CD4-positive, alpha-beta T cell treated with Interleukin-4 for 1 hour (primary cell): ENCODE results near the gene PPP1R3F.
"Not testable (repeated sequence)": the region's sequence is repeated elsewhere in the genome, so short reads cannot be mapped to it uniquely, and the experiment has no call there.

Source experiments
- DNase-seq, 2 donors: peaks; one replicate each; pipeline ENCODE4 v3.0.0-alpha.2; 2020 to 2022

The PPP1R3F gene

GRCh38 chrX:49276207-49276606, 6.6 kb downstream of the PPP1R3F start:
- DNase-seq: no peak

- DNase-seq: no peak
Observed at GRCh38 chrX:49276671-49277534, 7.3 kb downstream of the PPP1R3F start.

- DNase-seq: peak in 1 of 2 donors; percentile 19
Observed at GRCh38 chrX:49277535-49277830, 7.9 kb downstream of the PPP1R3F start.

GRCh38 chrX:49278081-49278480, 8.5 kb downstream of the PPP1R3F start:
- DNase-seq: no peak

- DNase-seq: no peak
Observed at GRCh38 chrX:49282647-49283011, 13.0 kb downstream of the PPP1R3F start.

- DNase-seq: no peak
Observed at GRCh38 chrX:49284212-49284611, 14.6 kb downstream of the PPP1R3F start.

- DNase-seq: no peak
Observed at GRCh38 chrX:49286136-49286535, 16.5 kb downstream of the PPP1R3F start.

- DNase-seq: no peak
Observed at GRCh38 chrX:49286581-49286980, 17.0 kb downstream of the PPP1R3F start.

- DNase-seq: no peak
Observed at GRCh38 chrX:49287665-49288064, 18.1 kb downstream of the PPP1R3F start.

- DNase-seq: no peak
Observed at GRCh38 chrX:49290215-49290614, 20.6 kb downstream of the PPP1R3F start.

- peak; percentile 67 for DNase-seq
Observed at GRCh38 chrX:49291615-49292337, 22.2 kb downstream of the PPP1R3F start.

- DNase-seq: no peak
Observed at GRCh38 chrX:49292400-49293362, 23.1 kb downstream of the PPP1R3F start.

GRCh38 chrX:49299293-49299692, 29.7 kb downstream of the PPP1R3F start:
- DNase-seq: not testable (repeated sequence)

- no peak for DNase-seq
Observed at GRCh38 chrX:49300703-49301102, 31.1 kb downstream of the PPP1R3F start.

GRCh38 chrX:49303346-49303745, 33.8 kb downstream of the PPP1R3F start, which contains the start of gene GAGE10:
Gene GAGE10, plus strand, starts transcription at chrX:49303646. Its CDS starts 1,214 bp downstream, at chrX:49304860.
- DNase-seq: no peak

GRCh38 chrX:49307775-49308174, 38.2 kb downstream of the PPP1R3F start:
- DNase-seq: not testable (repeated sequence)

- DNase-seq: peak; percentile 26 to 43
Observed at GRCh38 chrX:49308604-49309269, 39.1 kb downstream of the PPP1R3F start.

- DNase-seq: peak in 1 of 2 donors; percentile 29
Observed at GRCh38 chrX:49309401-49309981, 39.9 kb downstream of the PPP1R3F start.

GRCh38 chrX:49310371-49310770, 40.8 kb downstream of the PPP1R3F start:
- no peak for DNase-seq

GRCh38 chrX:49312176-49312575, 42.6 kb downstream of the PPP1R3F start:
- DNase-seq: no peak

GRCh38 chrX:49316085-49316484, 46.5 kb downstream of the PPP1R3F start:
- DNase-seq: no peak

GRCh38 chrX:49321737-49322136, 52.1 kb downstream of the PPP1R3F start, which contains the start of gene GAGE12J:
Gene GAGE12J, plus strand, starts transcription at chrX:49322037. Its CDS starts 1,157 bp downstream, at chrX:49323194.
- DNase-seq: not testable (repeated sequence)
